Right lung (tissue), 5 donors: Measurements from ENCODE around the gene RALBP1. TPM values are rescaled to one million over a fixed set of nuclear protein-coding genes. Genes with fewer than 3 reads are reported as not detected.

Experiments used
- DNase-seq, 2 donors: peaks; one replicate each; pipeline ENCODE4 v3.0.0-alpha.2; 2013
- polyA plus RNA-seq, 5 donors: library from polyadenylated mRNA; unstranded; fragments of 120-200 nt; gene quantifications; one replicate each; pipeline versions ENCODE4 v1.2.1 to v1.2.3, GENCODE V29; 2013; ENCODE audit warnings: inconsistent platforms in 1 of 5, low replicate concordance in 1 of 5; ENCODE audit not compliant: insufficient read length in 5 of 5, insufficient read depth in 1 of 5

RALBP1 gene
- polyA plus RNA-seq, 5 donors: 42.8 to 58.4 (median 46.5) TPM

- DNase-seq: no peak
Observed at GRCh38 chr18:9586814-9587213, 111.5 kb downstream of the RALBP1 start.

Other genes starting within 250 kb of the RALBP1 start
- 10 to 100 TPM; 60.2 to 99.0 (median 70.5) TPM for gene TWSG1, start 140.7 kb upstream of the RALBP1 start, polyA plus RNA-seq
- 100 to 1,000 TPM in 4 of 5 donors, 10 to 100 TPM in 1; 83.9 to 118 (median 107) TPM for gene PPP4R1, start 139.0 kb downstream of the RALBP1 start, polyA plus RNA-seq
- gene RAB31, start 232.8 kb downstream of the RALBP1 start, polyA plus RNA-seq: 10 to 100 TPM; 31.2 to 40.6 (median 33.1) TPM